Hematopoietic multipotent progenitor cell treated with erythropoietin and hydrocortisone succinate and interleukin-3 and kit ligand, for 15 days (in vitro differentiated cells): ENCODE data around the gene CREB3L2.
"Not testable (repeated sequence)": the region's sequence is repeated elsewhere in the genome, so short reads cannot be mapped to it uniquely, and the experiment has no call there.

Experiments used
- DNase-seq: peaks from one replicate; pipeline ENCODE4 v3.0.0-alpha.2; 2015; ENCODE audit warnings: low spot score

The CREB3L2 gene

GRCh38 chr7:137987968-137988367, 13.9 kb downstream of the CREB3L2 start:
- DNase-seq = no peak

DNA sequence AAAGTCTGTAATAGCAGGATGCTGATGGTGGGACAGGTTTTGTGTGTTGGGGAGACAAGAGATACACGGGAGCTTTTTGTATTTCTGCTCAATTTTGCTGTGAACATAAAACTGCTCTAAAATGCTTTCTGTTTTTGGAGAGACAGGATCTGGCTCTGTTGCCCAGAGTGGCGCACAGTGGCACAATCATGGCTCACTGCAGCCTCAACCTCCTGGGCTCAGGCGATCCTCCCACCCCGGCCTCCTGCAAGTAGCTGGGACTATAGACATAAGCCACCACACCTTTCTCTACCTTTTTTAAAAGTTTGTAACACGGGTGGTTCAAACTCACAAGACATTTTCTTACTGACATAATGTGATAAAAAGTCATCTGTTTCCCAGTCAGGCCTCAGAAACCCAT, 14.3 kb downstream of the CREB3L2 start:
- no peak for DNase-seq

GRCh38 chr7:137987018-137987349, 14.9 kb downstream of the CREB3L2 start:
- no peak for DNase-seq

DNA sequence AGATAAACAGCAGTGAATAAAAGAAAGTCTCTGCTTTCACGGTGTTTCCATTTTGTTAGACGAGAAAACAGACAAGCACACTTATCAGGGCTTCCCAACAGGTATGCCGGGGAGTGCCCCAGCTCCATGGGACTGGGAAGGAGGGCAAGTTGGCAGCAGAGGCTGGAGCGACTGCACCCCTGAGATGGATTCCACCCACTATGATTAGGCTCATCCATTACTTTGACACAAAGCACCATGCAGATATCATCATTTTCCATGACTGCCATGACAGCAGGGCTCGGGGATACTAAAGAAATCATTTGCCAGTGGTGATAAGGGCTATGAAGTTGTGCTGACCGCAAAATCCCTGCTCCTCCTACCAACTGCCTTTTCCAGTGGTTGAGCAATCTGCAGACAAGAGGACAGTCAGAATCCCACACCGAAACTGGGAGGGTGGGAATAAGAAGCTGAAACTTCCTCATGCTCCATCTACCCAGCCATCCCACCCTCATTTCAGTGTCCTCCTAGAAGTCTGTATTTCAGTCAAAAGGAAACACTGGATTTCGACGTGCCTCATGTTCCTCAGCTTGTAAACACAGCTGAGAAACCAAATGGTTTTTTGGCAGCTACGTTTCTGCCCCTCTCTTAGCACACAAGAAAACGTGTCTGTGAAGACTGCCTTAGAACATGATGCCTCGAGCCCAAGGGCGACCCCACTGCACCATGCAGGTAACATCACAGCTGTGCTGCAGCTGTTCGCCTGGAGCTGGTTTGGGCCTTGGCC, 15.5 kb downstream of the CREB3L2 start:
- no peak for DNase-seq

DNA sequence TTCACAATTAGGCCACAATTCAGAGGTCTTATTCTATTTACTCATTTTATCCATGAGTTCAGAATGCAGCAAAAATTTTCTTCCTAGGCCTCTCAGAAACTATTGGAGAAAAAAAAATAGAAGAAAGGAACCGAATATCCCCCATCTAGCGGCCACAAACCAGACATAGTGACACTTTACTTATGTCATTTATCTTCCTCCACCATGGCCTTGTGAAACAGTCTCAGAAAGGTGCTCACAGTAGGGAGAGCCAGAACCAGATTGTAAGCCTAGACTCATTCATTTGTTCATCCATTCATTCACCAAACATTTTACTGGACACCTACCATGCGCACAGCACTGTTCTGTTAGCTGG, 16.0 kb downstream of the CREB3L2 start:
- no peak for DNase-seq

DNA sequence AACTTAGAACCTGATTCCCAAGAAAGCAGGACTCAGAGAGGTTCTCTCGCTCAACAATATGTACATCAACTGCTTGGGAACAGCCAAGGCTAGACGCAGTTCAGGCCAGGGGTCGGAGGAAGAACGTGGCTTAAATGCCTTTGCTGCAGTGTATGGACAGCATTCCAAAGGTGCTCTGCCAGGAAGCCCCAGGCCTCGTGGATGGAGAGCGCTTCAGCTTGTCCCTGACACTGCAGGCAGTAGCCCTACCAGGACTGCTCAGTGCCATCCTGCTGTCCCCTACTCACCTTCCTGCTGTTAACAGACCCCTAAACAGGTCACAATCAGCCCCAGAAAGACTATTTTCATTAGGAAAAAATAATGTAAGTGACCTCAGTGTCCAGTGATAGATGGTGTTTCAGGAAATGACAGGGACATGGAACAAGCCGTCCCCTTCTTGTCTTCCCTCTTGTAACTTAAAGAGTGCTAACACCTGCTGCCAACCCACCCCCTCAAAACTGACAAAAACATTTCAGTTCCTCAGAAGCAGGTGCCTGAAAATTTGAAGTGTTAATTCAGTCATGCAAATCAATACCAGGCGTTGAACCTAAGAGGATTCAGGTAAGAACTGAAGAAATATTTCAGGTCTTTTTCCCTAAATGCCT, 16.5 kb downstream of the CREB3L2 start:
- DNase-seq = no peak

- peak; percentile 13 for DNase-seq
Observed at GRCh38 chr7:137984181-137985041, 17.5 kb downstream of the CREB3L2 start.

DNA sequence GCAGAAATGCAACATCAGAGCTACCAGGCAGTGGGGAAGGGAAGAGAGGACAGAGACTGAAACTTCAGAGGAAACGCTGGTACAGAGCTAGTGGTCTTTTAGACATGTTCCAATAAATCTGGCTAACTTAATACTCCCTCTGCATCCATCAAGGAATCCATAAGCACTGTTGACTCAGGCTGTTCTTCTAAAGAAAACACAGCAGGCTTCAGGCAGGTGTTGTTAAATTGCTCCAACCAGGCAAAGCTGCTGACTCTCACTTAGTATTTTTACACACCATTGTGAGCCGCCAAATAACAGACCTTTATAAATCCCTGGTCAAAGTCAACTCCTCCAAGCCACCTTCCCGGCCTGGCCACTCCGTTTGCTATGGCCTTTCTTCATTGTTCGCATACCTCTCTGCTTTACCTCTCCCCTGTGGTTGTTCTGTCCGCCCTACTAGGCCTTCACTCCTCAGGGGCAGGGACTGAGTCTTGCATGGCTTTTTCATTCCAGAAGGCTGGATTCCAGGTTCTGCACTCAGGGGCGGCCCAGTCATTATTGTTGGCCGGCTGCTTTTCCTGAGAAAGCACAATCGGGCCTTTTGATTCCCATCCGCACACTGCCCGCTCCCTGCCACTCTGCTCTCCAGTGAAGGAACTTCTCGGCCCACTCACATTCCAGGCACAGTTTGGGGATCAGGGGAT, 18.4 kb downstream of the CREB3L2 start:
- no peak for DNase-seq

DNA sequence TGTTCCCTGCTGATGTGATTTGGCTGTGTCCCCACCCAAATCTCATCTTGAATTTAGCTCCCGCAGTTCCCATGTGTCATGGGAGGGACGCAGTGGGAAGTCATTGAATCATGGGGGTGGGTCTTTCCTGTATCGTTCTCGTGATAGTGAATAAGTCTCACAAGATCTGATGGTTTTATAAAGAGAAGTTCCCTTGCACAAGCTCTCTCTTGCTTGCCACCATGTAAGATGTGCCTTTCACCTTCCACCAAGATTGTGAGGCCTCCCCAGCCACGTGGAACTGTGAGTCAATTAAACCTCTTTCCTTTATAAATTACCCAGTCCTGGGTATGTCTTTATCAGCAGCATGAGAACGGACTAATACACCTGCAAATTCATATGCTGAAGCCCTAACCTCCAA, 19.5 kb downstream of the CREB3L2 start:
- DNase-seq = not testable (repeated sequence)

- no peak for DNase-seq
Observed at GRCh38 chr7:137981668-137982067, 20.2 kb downstream of the CREB3L2 start.

- DNase-seq = no peak
Observed at GRCh38 chr7:137981175-137981574, 20.7 kb downstream of the CREB3L2 start.

- no peak for DNase-seq
Observed at GRCh38 chr7:137980308-137980707, 21.6 kb downstream of the CREB3L2 start.

GRCh38 chr7:137978464-137979237, 23.2 kb downstream of the CREB3L2 start:
- no peak for DNase-seq

GRCh38 chr7:137977173-137977572, 24.7 kb downstream of the CREB3L2 start:
- no peak for DNase-seq

GRCh38 chr7:137976696-137977095, 25.2 kb downstream of the CREB3L2 start:
- no peak for DNase-seq

GRCh38 chr7:137976232-137976631, 25.7 kb downstream of the CREB3L2 start:
- DNase-seq = no peak

DNA sequence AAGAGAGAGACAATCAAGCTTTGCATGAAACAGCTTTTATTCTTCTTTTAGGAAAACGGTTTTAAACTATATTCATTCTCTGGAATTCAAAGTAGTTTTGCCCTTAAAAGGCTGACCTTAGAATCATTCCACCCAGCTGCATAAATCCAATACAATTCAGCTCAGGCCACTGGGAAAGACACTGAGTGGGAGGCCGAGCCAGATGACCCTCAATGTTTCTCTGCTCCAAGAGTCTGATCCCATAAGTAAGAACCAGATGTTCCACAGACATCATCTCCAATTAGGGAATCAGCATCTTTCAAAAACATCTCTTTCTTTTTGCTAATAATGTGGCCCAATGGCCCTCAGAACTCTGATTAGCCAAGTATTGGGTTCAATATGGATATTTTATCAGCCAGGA, 26.1 kb downstream of the CREB3L2 start:
- no peak for DNase-seq

GRCh38 chr7:137975221-137975620, 26.7 kb downstream of the CREB3L2 start:
- no peak for DNase-seq

DNA sequence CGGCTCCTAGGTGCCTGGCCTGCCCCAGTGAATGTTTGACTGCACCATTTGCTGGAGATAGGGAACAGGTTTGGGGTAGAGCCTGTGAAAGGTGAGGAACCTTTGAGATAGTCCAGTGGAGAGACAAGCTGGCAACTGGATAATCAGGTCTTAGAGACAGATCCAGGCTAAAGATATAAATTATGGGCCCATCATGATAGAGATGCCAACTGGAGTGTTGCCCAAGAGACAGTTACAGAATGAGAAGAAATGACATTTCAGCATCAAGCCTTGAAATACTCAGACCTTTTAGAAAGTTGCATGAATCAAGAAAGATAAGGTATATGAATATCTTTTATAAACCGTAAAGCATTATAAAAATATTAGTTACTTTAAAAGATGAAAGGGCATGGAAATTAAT, 27.1 kb downstream of the CREB3L2 start:
- no peak for DNase-seq

GRCh38 chr7:137970253-137970975, 31.5 kb downstream of the CREB3L2 start:
- DNase-seq = no peak

- DNase-seq = no peak
Observed at GRCh38 chr7:137969828-137970227, 32.1 kb downstream of the CREB3L2 start.
